OCI-LY3 (cell line): Measurements from ENCODE around the gene MS4A15.

Source experiments
- EZH2phosphoT487 ChIP-seq: fragments of 200-600 bp; shearing (Covaris generic); IDR thresholded peaks from 2 replicates; pipeline ENCODE4 v1.6.1; 2018; ENCODE audit warnings: antibody characterized with exemption, mixed run types, low read depth
- TF ChIP-seq, protein P1 (sequence below): fragments of 200-600, 300-600 bp; sonication (generic); IDR thresholded peaks from 2 replicates; pipeline ENCODE4 v1.5.1; 2014; ENCODE audit warnings: antibody characterized with exemption, low read length, low read depth

DNA sequence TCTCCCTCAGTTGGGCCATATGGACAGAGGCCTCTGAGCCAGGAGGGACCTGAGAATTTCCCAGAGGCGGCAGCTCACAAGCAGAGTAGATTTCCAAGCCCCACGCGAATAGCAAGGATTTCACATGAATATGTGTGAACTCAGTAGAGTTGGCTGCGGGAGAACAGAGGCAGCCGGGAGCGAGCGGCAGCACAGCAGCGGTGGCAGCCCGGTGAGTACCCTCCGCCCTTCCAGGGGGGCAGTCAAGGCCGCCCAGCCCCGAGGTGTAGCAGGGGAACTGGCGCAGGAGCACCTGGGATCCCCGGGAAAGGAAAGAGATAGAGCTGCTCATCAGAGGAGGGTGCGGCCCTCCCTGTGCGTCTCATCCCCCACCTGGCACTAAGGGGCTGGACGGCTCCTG, 8.4 kb upstream of the MS4A15 start:
- TF ChIP-seq, protein P1, sequence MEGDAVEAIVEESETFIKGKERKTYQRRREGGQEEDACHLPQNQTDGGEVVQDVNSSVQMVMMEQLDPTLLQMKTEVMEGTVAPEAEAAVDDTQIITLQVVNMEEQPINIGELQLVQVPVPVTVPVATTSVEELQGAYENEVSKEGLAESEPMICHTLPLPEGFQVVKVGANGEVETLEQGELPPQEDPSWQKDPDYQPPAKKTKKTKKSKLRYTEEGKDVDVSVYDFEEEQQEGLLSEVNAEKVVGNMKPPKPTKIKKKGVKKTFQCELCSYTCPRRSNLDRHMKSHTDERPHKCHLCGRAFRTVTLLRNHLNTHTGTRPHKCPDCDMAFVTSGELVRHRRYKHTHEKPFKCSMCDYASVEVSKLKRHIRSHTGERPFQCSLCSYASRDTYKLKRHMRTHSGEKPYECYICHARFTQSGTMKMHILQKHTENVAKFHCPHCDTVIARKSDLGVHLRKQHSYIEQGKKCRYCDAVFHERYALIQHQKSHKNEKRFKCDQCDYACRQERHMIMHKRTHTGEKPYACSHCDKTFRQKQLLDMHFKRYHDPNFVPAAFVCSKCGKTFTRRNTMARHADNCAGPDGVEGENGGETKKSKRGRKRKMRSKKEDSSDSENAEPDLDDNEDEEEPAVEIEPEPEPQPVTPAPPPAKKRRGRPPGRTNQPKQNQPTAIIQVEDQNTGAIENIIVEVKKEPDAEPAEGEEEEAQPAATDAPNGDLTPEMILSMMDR = no peak
- TF ChIP-seq EZH2phosphoT487 = no peak
